ENCODE results near the gene N4BP2L1.
"Not testable (repeated sequence)": the region's sequence is repeated elsewhere in the genome, so short reads cannot be mapped to it uniquely, and the experiment has no call there.

Gene N4BP2L1

DNA sequence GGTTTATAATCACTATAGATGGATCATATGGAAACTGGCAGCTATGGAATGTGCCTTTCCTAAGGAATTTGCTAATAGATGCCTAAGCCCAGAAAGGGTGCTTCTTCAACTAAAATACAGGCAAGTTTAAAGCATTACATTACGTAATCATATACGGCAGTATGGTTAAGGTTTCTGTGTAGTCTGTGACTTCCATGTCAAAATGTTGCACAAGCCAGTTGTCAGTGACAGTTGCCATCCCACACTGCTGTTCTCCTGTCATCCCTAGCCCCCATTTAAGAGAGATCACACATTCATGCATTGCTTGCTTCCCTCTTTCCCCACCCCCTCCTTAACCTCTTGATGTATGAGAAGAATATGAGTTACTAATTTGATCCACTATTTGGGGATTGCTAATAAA is 65.4 kb downstream of the N4BP2L1 start:
- TF ChIP-seq POLR2AphosphoS5 (IDR thresholded peaks at IDR 0.05; ENCODE audit: low read depth) = peak; percentile 30; the same call in 1 of the 2 replicates
- no peak for TF ChIP-seq GABPA (IDR thresholded peaks at IDR 0.05; ENCODE audit: low read depth)
- no peaks in the 10 kb centered on the region for H3K27me3 ChIP-seq (ENCODE audit: insufficient read depth, poor library complexity, severe bottlenecking)
- peak; percentile 72 to 78 for DNase-seq (ENCODE audit: low read depth in 1 of 2, low spot score in 1 of 2)
- no peak overlapping the region for H3K4me3 ChIP-seq (replicated peaks; ENCODE audit: insufficient read depth, low read length)
- H3K27ac ChIP-seq (replicated peaks) = no peak overlapping the region

DNA sequence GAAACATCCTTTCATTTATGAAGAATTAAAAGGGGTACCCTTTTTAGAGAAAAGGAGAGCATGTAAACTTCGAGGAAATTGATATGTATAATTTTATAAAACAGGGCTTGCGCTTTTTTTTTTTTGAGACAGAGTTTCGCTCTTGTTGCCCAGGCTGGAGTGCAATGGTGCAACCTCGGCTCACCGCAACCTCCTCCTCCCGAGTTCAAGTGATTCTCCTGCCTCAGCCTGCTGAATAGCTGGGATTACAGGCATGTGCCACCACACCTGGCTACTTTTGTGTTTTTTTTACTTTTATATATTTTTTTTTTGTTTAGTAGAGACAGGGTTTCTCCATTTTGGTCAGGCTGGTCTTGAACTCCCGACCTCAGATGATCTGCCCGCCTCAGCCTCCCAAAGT is 72.0 kb downstream of the N4BP2L1 start:
- not testable (repeated sequence) for H3K27ac ChIP-seq (replicated peaks); DNase-seq (ENCODE audit: low read depth in 1 of 2, low spot score in 1 of 2); H3K27me3 ChIP-seq (ENCODE audit: insufficient read depth, poor library complexity, severe bottlenecking); H3K4me3 ChIP-seq (replicated peaks; ENCODE audit: insufficient read depth, low read length)

DNA sequence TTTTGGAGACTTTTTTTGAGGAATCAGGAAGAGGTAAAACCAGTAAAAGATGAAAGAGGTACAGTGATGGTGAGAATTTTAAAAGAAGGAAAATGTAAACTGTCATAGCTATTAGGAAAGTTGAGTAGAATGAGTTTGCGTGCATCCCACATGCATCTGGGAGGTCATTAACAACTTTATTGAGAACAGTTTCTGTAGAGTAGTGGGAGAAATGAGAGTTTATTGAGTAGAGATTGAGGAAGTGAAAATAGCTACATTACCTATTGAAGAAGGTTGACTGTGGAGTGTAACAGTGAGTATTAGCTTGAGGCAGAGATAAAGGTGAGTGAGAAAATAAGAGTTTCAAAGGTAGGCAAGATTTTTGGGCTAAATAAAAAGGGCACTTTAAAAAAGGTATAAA is 73.9 kb downstream of the N4BP2L1 start:
- Histone ChIP-seq H3K27ac (replicated peaks) (no peak overlapping the region), H3K4me3 (replicated peaks; ENCODE audit: insufficient read depth, low read length) (no peak overlapping the region), H3K27me3 (ENCODE audit: insufficient read depth, poor library complexity, severe bottlenecking) (no peaks in the 10 kb centered on the region)
- 0 out of 2 replicates have a peak, but pooled peaks have one; percentile 14 for TF ChIP-seq SPI1 (IDR thresholded peaks at IDR 0.05; ENCODE audit: borderline replicate concordance, low read depth)
- no peak for TF ChIP-seq POLR2AphosphoS5 (IDR thresholded peaks at IDR 0.05; ENCODE audit: low read depth)
- no peak for TF ChIP-seq GABPA (IDR thresholded peaks at IDR 0.05; ENCODE audit: low read depth)
- DNase-seq (ENCODE audit: low read depth in 1 of 2, low spot score in 1 of 2) = no peak

DNA sequence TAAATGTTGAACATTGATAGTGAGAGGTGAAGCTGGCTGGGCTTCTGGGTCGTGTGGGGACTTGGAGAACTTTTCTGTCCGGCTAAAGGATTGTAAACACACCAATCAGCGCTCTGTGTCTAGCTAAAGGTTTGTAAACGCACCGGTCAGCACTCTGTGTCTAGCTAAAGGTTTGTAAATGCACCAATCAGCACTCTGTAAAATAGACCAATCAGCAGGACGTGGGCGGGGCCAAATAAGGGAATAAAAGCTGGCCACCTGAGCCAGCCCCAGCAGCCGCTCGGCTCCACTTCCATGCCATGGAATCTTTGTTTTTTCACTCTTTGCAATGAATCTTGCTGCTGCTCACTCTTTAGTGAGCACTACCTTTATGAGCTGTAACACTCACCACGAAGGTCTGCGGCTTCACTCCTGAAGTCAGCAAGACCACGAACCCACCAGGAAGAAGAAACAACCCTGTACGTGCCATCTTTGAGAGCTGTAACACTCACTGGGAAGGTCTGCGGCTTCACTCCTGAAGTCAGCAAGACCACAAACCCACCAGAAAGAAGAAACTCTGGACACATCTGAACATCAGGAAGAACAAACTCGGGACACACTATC is 77.0 kb downstream of the N4BP2L1 start:
- DNase-seq (ENCODE audit: low read depth in 1 of 2, low spot score in 1 of 2); H3K27ac ChIP-seq (replicated peaks); H3K4me3 ChIP-seq (replicated peaks; ENCODE audit: insufficient read depth, low read length); H3K27me3 ChIP-seq (ENCODE audit: insufficient read depth, poor library complexity, severe bottlenecking): not testable (repeated sequence)

Measured in HL-60 (cell line).